Loucy (cell line): ENCODE measurements around the gene LRRC28.

Experiments
- H2AFZ ChIP-seq: fragments of 200-600 bp; sonication (generic); 2 replicates; pipeline ENCODE4 v1.6.0; 2016; ENCODE audit warnings: antibody characterized with exemption, mild to moderate bottlenecking, low read length, moderate library complexity
- H3F3A ChIP-seq: fragments of 200-600 bp; 2 replicates; pipeline ENCODE4 v1.6.0; 2016; ENCODE audit warnings: antibody characterized with exemption, low read depth, mild to moderate bottlenecking
- H3K27me3 ChIP-seq: fragments of 200-600 bp; sonication (generic); 2 replicates; pipeline ENCODE4 v1.6.1; 2014; ENCODE audit warnings: low read length, mild to moderate bottlenecking; ENCODE audit not compliant: insufficient read depth, poor library complexity, severe bottlenecking
- H3K36me3 ChIP-seq: fragments of 200-600 bp; sonication (generic); 2 replicates; pipeline ENCODE4 v1.6.1; 2016; ENCODE audit warnings: low read length; ENCODE audit not compliant: insufficient read depth
- H3K4me1 ChIP-seq: fragments of 200-600 bp; sonication (generic); 2 replicates; pipeline ENCODE4 v1.5.1; 2014; ENCODE audit warnings: low read length, mild to moderate bottlenecking; ENCODE audit not compliant: insufficient read depth, poor library complexity, severe bottlenecking
- H3K4me2 ChIP-seq: fragments of 200-600 bp; sonication (generic); 2 replicates; pipeline ENCODE4 v1.6.0; 2014; ENCODE audit warnings: antibody characterized with exemption, low read length, low read depth, mild to moderate bottlenecking; ENCODE audit not compliant: poor library complexity, severe bottlenecking
- H3K4me3 ChIP-seq: fragments of 200-600 bp; sonication (generic); 2 replicates; pipeline ENCODE4 v1.5.1; 2014; ENCODE audit warnings: low read length, mild to moderate bottlenecking, mixed read lengths; ENCODE audit not compliant: poor library complexity, severe bottlenecking
- H3K79me2 ChIP-seq: fragments of 200-600 bp; sonication (generic); 2 replicates; pipeline ENCODE4 v1.6.1; 2014; ENCODE audit warnings: low read length; ENCODE audit not compliant: insufficient read depth
- H3K9ac ChIP-seq: fragments of 200-600 bp; sonication (generic); 2 replicates; pipeline ENCODE4 v1.6.0; 2014; ENCODE audit warnings: mild to moderate bottlenecking, low read depth, low read length, moderate library complexity; ENCODE audit not compliant: poor library complexity, severe bottlenecking
- H3K9me2 ChIP-seq: fragments of 200-600 bp; sonication (generic); replicated peaks from 2 replicates; pipeline ENCODE4 v1.6.1; 2016; ENCODE audit warnings: low read depth, low read length, mixed read lengths
- H3K9me3 ChIP-seq: fragments of 200-600 bp; sonication (generic); 2 replicates; pipeline ENCODE4 v1.6.1; 2014; ENCODE audit warnings: mild to moderate bottlenecking, antibody characterized with exemption, low read length, low read depth; ENCODE audit not compliant: insufficient read depth
- H4K20me1 ChIP-seq: fragments of 200-600 bp; sonication (generic); 2 replicates; pipeline ENCODE4 v1.6.0; 2014; ENCODE audit warnings: antibody characterized with exemption, low read length, mild to moderate bottlenecking; ENCODE audit not compliant: insufficient read depth, poor library complexity, severe bottlenecking
- CTCF ChIP-seq: fragments of 200-600 bp; sonication (generic); conservative IDR thresholded peaks from 2 replicates; pipeline ENCODE4 v1.5.1; 2014; ENCODE audit warnings: mild to moderate bottlenecking, antibody characterized with exemption, low read length
- EZH2phosphoT487 ChIP-seq: fragments of 200-600 bp; IDR thresholded peaks from 2 replicates; pipeline ENCODE4 v1.6.1; 2018; ENCODE audit warnings: antibody characterized with exemption, mild to moderate bottlenecking, moderate library complexity, borderline replicate concordance

The LRRC28 gene

DNA sequence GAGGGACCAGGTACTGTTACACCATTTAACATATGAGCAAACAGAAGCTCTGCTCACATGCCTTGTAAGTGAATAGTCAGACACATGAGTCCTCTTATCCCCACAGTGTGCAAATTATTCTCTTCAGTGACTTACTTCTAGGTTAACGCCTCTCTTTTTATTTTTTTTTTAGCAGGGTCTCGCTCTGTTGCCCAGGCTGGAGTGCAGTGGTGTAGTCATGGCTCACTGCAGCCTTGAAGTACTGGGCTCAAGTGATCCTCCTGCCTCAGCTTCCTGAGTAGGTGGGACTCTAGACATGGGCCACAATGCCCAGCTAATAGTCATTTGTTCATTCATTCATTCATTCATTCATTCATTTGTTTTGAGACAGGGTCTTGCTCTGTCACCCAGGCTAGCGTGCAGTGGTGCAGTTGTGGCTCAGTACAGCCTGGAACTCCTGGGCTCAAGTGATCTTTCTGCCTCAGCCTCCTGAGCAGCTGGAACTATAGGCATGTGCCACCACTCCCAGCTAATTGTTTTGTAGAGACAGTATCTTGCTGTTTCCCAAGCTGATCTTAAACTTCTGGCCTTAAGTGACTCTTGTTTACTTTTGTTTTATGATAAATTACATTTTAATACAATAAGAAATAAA lies 94.7 kb downstream of the LRRC28 start:
- no peaks in the 10 kb centered on the region for H3K36me3 ChIP-seq
- no peaks in the 10 kb centered on the region for H3K9me2 ChIP-seq
- H3K79me2 ChIP-seq, result no peaks in the 10 kb centered on the region
- TF ChIP-seq EZH2phosphoT487 (no peak), CTCF (no peak)
- H3K27me3 ChIP-seq, result no peaks in the 10 kb centered on the region
- no peak overlapping the region for H3K9ac ChIP-seq
- no peaks in the 10 kb centered on the region for H3F3A ChIP-seq
- no peak overlapping the region for H2AFZ ChIP-seq
- H3K4me2 ChIP-seq, result no peak overlapping the region
- H3K4me1 ChIP-seq, result peaks cover 10% of the 10 kb centered on the region
- peaks cover 4% of the 10 kb centered on the region; the same call in 1 of the 2 replicates for H3K9me3 ChIP-seq
- no peaks in the 10 kb centered on the region for H4K20me1 ChIP-seq
- H3K4me3 ChIP-seq, result no peak overlapping the region

DNA sequence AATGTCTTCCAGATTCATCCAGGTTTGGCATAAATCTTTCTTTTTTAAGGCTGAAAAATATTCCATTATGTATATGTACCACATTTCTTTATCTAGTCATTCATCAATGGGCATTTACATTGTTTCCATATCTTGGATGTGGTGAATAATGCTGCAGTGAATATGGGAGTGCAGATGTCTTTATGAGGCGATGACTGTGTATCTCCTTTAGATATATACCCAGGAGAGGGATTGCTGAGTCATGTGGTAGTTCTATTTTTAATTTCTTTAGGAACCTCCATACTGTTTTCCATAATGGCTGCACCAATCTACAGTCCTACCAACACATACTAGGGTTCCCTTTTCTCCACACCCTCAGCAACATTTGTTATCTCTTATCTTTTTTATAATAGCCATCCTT lies 96.3 kb downstream of the LRRC28 start:
- TF ChIP-seq CTCF (no peak), EZH2phosphoT487 (no peak)
- Histone ChIP-seq H2AFZ (no peak overlapping the region), H3K27me3 (no peaks in the 10 kb centered on the region), H3K79me2 (no peaks in the 10 kb centered on the region), H3K9me2 (no peaks in the 10 kb centered on the region), H3K9ac (no peak overlapping the region), H3K4me2 (no peak overlapping the region), H3K4me1 (peaks cover 10% of the 10 kb centered on the region), H3K36me3 (no peaks in the 10 kb centered on the region), H4K20me1 (no peaks in the 10 kb centered on the region), H3K9me3 (peaks cover 4% of the 10 kb centered on the region; the same call in 1 of the 2 replicates), H3F3A (no peaks in the 10 kb centered on the region), H3K4me3 (no peak overlapping the region)

DNA sequence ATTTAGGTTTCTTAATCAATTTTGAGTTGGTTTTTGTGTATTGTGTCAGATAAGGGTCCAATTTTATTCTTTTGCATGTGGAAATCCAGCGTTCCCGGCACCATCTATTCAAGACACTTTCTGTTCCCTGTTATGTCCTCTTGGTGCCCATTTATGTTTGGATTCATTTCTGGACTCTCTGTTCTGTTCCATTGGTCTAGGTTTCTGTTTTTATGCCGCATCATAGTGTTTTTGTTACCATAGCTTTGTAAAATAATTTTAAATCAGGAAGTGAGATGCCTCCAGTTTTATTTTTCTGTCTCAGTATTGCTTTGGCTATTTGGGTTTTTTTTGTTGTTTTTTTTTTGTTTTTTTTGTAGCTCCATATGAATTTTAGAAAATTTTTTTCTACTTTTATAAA lies 97.1 kb downstream of the LRRC28 start:
- H3K9ac ChIP-seq, result no peak overlapping the region
- no peak overlapping the region for H2AFZ ChIP-seq
- H3K27me3 ChIP-seq, result no peaks in the 10 kb centered on the region
- H3K9me2 ChIP-seq, result no peaks in the 10 kb centered on the region
- no peak for TF ChIP-seq CTCF
- no peak for TF ChIP-seq EZH2phosphoT487
- no peaks in the 10 kb centered on the region for H3F3A ChIP-seq
- peaks cover 4% of the 10 kb centered on the region; the same call in 1 of the 2 replicates for H3K9me3 ChIP-seq
- H3K36me3 ChIP-seq, result no peaks in the 10 kb centered on the region
- H3K4me3 ChIP-seq, result no peak overlapping the region
- no peaks in the 10 kb centered on the region for H3K79me2 ChIP-seq
- no peak overlapping the region for H3K4me2 ChIP-seq
- H4K20me1 ChIP-seq, result no peaks in the 10 kb centered on the region
- peaks cover 10% of the 10 kb centered on the region for H3K4me1 ChIP-seq
